ENCODE measurements around the gene PFN3.

Gene PFN3

DNA sequence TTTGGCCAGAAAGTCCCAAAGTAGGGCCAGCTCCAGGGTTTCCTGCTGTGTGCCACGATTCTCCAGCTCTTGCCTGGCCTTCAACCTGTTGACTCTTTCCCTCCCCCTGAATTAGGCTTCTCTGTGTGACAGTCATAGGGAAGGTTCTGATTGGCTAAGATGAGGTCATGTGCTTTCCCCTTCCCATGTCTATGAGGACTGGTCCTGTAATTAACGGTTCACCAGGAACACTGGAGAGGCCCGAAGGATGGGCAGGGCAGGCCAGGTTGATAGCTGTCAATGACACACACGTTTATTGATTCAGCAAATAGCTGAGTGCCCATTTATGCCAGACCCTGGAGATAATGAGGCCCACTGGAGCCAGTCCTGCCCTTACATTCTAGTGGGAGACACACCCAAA lies 37.2 kb upstream of the PFN3 start:
- no peak for DNase-seq (ENCODE audit: low spot score)

DNA sequence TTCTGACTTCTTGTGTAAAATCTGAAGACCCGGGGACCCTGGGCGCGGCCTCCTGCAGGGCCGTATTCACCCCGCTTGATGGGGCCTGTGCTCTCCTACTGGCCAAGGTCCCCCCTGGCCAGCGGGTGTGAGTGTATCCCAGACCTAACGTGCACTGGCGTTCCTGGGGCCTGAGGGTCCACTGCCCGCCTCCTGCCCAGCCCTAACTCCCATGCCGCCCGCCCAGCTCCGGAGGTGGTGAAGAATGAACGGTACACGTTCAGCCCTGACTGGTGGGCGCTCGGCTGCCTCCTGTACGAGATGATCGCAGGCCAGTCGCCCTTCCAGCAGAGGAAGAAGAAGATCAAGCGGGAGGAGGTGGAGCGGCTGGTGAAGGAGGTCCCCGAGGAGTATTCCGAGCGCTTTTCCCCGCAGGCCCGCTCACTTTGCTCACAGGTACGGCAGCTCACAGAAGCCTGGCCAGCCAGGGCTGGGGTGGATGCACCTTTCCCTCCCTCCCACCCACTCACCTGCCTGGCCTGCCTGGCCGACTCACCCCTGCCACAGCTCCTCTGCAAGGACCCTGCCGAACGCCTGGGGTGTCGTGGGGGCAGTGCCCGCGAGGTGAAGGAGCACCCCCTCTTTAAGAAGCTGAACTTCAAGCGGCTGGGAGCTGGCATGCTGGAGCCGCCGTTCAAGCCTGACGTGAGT lies 35.5 kb upstream of the PFN3 start:
- no peak for DNase-seq (ENCODE audit: low spot score)

DNA sequence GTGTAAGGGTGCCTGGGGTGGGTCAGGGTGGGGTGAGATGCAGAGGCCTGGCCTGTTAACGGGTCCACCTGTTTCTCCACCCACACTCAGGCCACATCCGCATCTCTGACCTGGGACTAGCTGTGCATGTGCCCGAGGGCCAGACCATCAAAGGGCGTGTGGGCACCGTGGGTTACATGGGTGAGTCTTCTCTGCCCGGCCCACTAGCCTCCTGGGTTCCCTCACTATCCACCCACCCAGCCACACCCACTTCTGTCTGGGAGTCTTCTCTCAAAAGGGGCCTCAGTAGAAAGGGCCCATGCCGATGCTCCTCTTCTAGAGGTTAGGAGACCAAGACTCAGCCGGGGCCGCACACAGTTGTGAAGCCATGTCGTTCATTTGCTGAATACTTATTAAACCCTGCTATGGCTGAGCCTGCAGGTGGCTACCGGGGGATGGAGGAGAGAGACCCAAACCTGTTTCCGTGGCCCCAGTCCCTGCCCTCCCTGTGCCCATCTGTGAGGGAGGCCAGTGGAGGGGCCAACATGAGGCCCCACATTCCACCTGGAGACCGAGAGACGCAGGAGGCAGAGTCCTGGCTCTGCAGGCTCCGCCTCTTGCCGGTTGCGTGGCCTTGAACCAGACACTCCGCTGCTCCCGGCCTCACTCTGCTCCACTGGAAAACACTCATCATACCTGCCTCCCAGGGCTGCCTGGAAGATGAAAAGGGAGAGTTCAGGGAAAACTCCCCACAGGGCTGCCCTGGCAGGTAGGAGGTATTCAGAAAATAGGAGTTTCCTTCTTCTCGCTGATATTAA lies 34.7 kb upstream of the PFN3 start:
- no peak for DNase-seq (ENCODE audit: low spot score)

DNA sequence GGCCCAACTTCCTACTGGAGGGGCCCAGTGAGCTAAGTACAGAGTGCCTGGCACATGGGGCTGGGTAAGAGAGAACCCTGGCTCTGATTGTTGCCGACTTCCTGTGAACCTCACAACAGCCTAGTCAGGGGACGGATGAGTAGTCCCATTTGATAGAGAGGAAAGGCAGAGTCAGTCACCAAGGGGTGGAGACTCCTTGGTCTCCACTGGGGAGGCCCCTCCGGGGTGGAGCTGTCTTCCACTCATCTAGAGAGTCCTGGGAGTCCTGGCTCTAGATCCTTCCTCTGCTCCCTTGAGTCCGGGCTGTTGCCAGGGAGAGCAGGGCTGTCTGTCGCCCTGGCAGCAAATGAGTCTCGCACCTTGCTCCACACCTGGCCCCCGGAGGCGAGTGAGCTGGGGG lies 34.0 kb upstream of the PFN3 start:
- no peak for DNase-seq (ENCODE audit: low spot score)

DNA sequence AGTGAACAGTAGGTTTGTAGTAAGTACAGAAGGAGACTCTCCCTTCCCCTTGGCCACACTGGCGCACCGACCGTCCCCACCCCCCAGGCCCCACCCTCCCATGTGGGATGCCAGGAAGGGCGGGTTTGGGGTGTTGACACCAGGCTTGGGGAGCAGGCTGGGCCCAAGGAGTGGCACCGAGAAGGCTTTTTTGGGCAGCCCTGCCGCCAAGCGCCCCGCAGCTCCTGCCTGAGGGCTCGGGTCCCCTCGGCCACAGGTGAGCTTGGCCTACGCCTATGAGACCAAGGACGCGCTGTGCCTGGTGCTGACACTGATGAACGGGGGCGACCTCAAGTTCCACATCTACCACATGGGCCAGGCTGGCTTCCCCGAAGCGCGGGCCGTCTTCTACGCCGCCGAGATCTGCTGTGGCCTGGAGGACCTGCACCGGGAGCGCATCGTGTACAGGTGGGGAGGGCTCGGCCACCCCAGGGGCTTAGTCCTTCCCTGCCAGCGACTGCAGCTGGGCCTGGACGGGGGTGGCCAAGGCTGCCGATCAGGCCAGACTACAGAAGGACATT lies 33.3 kb upstream of the PFN3 start:
- no peak for DNase-seq (ENCODE audit: low spot score)

DNA sequence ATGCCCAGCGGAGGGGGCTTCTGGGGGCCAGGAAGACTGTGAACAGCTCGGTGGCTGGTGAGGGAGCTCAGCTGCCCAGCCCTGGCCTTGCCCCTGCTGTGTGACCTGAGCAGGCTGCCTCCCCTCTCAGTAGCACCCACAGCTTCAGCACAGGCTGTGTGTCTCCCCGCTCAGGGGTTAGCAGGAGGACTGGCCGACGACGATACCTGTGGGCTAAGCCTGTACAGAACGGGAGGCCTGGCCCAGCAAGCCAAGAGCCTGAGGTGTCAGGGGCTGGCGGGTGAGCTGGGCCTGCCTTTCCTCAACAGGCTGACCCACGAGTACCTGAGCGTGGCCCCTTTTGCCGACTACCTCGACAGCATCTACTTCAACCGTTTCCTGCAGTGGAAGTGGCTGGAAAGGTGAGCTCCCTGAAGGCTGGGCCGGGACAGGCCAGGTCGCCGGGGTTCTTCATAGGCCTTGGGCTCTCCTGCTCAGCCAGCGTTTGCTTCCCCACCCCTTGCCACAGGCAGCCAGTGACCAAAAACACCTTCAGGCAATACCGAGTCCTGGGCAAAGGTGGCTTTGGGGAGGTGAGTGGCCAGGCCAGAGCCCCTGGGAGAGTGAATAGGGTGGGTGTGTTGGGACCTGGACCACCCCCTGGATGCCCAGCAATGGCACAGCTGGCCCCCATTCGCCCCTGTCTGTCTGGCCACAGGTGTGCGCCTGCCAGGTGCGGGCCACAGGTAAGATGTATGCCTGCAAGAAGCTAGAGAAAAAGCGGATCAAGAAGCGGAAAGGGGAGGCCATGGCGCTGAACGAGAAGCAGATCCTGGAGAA lies 32.6 kb upstream of the PFN3 start:
- no peak for DNase-seq (ENCODE audit: low spot score)

DNA sequence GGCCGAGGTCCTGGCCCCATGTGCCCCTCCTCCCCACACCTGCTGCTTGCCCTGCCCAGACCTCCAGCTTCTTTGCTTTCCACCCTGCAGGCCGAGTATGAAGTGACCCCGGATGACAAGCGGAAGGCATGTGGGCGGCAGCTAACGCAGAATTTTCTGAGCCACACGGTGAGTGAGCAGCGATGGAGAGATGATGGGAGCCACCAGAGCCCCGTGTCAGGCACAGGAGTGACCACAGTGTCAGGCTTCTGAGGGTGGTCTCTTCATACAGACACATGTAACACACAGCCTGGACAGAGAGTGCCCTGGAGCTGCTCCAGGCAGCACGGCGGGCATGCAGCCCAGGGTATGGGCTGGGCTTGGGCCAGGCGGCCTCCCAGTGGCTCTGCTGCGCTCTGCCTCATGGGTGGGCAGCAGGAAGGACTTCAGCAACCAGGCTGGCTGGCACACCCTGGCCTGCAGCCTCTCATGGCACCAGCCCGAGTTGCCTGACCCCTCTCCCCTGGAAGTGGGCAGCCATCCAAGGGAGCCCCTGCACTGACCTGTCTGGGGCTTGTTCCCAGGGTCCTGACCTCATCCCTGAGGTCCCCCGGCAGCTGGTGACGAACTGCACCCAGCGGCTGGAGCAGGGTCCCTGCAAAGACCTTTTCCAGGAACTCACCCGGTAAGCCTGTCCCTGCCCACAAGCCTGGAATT lies 31.8 kb upstream of the PFN3 start:
- peak; percentile 59 for DNase-seq (ENCODE audit: low spot score)

DNA sequence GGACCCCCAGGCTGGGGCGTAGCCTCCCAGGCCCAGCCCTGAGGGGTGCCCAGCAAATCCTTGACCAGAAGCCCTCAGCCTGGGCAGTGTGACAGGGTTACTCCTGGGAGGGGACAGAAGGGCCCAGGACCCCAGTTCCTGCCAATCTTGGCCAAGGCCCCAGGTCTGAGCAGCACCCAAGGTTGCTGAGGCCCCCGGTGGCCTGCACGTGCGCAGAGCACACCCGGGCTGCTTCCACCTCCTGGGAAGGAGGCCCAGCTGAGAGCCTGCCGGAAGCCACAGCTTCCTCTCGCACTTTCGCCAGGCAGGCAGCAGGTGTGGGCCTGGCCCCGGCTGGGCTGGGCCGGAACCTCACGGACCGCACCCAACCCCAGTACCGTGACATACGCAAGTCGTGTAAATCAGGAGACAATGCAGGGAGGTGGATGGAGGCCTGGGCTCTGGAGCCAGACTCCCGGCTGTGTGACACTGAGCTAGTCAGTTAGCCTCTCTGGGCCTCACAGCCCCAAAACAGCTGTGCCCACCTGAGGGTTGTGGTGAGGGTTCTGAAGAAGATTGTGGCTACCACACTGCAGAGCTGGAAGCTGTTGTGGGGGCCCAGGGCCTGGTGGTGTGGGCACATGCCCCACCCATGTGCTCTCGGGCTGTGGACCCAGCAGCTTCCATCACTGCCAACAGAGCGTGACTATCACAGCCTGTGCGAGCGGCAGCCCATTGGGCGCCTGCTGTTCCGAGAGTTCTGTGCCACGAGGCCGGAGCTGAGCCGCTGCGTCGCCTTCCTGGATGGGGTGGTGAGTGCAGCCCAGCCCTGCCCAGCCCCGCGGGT lies 31.1 kb upstream of the PFN3 start:
- no peak for DNase-seq (ENCODE audit: low spot score)

DNA sequence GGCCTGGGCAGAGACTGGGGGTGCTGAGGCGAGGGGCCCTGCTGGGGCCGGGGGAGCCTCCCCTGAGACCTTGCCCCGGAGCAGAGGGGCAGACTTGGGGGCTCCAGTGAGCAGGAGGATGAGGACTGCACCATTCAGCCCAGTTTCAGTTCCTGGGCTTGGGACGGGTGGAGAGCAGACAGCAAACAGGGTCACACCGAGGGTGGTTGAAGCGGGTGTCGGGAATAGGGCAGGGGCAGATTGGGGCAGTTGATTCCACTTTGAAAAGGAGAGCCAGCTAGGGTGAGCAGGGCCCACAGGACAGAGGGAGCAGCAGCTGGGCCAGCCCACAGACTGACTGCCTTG lies 30.5 kb upstream of the PFN3 start:
- no peak for DNase-seq (ENCODE audit: low spot score)

DNA sequence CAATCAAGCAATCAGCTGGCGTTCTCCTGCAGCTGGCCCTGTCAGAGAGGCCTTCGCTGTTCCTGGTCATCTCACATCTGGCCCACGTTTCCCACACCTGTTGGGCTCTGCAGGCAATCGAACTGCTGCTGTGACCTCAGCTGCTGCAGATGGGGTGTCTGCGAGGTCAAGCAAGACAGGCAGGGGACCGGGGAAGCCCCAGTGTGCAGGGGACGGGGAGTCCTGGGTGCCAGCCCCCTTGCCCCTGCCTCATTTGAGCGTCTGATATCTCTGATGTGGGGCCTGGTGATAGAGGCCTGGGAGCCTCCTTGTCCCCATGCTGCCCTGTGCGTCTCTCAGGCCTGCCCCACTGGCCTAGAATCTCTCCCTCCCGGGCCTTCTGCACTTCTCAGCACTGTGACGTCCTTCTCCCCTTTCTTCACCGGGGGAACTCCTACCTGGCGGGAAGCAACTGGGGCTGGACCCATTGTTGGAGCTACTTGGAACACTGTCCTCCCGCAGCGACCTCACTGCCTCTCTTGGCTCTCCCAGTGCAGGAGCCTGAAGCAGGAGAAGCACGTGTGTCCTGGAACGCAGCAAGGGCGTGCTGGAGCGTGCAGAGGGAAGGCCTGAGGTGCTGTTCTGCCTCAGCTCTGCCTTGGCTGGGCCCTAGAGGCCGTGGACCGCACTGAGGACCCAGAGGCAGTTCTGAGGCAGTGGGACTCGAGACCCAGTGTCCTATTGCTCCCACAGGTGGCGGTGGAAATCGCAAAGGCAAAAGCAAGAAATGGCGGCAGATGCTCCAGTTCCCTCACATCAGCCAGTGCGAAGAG lies 29.9 kb upstream of the PFN3 start:
- DNase-seq (ENCODE audit: low spot score) = no peak

DNA sequence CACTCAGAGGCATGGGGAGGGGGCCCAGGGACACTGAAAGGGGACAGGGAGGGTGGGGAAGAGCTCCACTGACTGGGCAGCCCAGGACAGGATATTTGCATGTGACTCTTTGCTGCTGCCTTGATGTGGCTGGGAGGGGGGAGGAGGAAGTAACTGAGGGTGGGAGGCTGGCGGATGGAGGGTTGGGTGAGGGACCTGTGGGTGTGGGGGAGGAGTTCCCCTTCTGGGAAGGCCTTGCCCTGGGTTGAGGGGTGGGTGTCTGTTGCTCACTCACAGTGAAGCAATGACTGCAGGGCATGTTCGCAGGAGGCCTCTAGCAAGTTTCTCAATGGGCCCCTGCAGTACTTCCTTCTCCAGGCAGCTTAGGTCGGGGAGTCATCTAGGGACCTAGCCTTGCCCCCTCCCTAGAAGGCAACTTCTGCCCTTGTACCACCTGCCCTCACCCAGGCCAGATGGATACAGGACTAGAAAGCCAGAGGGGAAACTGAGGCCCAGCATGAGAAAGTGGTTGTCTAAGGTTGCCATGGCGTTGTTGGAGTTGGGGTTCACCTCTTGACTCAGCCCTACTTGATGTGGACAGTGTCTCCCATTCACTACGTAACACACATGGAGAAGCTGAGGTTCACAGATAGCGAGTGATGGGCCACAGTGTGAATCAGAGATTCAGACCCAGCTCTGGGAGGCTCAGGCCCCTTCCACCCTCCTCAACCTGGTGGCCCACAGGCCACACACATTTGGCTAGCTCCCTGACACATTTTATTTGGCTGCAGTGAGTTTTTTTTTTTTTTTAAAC lies 29.0 kb upstream of the PFN3 start:
- DNase-seq (ENCODE audit: low spot score) = peak; percentile 70

DNA sequence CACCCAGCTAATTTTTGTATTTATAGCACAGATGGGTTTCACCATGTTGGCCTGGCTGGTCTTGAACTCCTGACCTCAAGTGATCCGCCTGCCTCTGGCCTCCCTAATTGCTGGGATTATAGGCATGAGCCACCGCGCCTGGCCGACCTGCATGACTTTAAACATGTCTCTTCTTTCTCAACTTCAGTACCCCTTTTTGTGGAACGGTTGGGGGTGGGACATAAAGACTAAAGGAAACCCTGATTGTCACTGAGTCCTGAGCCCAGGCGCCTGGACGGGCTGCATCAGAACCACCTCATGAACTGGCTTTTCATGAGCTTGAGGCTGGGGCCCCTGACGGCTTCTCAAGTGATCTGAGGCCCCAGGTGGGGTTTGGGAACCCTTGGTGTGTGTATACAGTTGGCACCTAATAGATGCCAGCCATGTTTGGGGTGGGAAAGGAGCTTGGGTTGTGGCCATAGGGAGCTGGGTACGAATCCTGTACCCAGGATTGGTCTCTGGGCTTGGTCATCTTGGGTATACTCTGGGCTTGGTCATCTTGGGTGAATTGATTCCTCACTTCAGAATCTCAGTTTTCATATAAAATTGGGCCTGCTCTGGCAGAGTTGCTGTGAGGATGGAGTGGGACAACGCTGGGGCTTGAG lies 28.2 kb upstream of the PFN3 start:
- no peak for DNase-seq (ENCODE audit: low spot score)

DNA sequence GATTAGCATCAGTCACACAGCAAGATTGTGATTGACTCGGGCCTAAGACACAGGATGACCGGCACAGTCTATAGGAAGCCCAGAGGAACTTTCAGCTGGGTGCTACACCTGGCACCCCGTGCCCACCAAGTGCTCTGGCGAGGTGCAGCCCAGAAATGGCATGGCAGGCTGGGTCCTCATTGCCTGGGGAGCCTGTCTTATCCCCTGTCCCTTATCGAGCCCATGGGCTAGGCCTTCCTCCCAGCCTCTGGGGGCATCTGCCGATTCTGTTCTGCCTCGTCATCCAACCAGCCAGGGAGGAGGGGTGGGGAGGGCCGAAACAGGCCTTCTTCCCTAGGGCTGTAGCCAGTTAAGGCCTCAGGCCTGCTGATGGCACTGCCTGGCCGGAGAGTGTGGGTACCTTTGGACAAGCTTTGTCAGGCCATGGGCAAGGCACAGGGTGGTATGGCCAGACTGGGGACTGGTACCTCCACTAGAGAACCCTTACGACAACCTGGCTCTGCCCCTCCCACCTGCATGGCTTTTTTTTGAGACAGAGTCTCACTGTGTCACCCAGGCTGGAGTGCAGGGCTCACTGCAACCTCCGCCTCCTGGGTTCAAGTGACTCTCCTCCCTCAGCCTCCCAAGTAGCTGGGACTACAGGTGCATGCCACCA lies 27.6 kb upstream of the PFN3 start:
- DNase-seq (ENCODE audit: low spot score) = no peak

DNA sequence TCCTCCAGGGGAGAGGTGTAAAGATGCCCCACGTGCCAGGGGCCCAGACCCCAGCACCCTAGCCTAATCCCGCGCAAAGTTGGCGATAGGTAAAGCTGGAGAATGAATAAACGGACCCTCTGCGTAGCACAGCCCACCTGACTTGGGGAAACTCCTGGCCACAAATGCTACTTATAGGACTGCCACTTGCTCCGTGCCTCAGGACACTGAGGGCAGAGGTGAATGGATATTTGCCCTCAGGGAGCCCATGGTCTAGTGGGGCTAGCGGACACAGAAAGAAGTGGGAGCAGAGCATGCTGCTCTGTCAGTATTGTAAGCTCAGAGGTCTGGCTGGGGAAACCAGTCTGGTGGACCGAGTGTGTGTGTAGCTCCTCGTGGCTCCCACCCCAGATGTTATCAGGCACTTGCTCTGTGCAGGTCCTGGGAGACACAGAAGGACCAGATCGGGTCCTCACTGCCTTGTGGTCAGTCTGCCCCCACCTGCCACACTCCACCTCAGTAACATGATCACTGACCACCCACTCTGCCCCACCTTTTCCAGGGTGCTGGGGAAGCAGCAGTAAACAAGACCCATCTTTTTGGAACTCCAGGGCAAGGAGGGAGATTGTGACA lies 26.9 kb upstream of the PFN3 start:
- DNase-seq (ENCODE audit: low spot score) = no peak

DNA sequence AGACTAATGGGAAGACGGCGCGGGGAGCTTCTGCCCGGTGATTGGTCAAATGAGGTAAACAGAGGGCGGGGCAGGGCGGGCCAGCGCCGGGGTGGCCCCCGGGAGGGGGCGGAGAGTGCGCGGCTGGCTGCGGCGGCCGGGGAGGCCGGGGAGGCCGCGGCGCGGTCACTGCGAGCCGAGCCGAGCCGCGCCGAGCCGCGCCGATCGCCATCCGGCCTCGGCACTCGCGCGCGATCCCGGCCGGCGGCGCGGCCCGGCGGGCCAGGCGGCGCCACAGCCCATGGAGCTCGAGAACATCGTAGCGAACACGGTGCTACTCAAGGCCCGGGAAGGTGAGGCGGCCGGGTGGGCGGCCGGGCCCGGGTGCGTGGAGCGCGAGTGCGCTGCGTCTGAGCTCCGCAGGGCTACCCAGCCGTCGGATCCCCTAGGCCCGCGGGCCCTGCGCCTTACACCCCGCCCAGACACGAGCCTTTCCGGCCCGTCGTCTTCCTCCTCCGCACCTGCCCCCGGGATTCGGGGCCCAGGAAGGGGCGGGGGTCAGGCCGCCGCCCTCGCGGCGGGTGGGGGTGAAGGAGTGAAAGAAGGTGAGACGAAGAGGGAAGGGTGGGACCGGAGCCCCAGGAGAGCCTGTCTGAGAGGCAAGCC lies 26.2 kb upstream of the PFN3 start, which contains the start of gene GRK6:
Gene GRK6 (plus strand): TSS at position 111 of the 645 bp plus-strand sequence. CDS start 170 bp downstream, at position 281.
- no peak for DNase-seq (ENCODE audit: low spot score)

DNA sequence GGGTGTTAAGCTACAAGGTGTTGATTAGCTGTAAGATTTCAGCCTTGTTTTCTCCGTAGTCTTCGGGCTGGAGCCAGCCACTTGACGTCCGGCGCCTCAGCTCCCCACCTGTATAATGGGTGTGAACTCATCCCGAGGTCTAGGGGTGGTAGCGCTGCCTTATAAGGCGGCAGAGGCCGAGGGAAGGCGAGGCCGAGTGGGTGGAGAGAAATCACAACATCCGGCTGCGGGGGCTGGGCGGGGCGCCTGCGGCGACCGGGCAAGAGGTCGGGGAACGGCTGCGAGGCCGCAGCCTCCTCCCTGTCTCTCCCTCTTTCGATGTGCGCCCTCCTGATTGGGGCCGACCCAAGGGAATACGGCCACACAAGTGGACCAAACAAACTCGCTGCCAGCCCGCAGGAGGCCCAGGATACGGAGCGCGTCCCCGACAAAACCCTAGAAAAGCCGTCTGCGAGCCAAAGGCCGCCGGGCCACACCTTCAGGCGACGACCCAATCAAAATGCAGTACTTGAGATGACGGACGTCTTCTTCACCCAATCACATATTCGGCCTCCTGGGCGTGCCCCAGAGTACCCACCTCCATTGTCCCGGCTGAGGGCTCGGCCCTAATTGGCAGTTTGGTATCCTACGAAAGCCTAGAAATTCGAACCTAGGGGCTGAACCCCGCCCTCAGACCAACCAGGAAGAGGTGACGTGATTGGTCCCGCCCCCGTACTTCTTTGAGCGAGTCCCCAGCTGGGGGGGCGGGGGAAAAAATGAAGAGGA lies 25.5 kb upstream of the PFN3 start:
- peak; percentile 100 for DNase-seq (ENCODE audit: low spot score)

All from Ammon's horn (tissue), 1 donor.